ENCODE measurements around the gene SIMC1. TPM values are rescaled to one million over a fixed set of nuclear protein-coding genes. Genes with fewer than 3 reads are reported as not detected.

SIMC1 gene
- total RNA-seq, 1 experiment from 2014 or later = 17.9 TPM

GRCh38 chr5:176391999-176392398 lies 153.8 kb downstream of the SIMC1 start:
- Mint-ChIP-seq H3K27me3 (ENCODE audit: low read depth) (no peaks in the 10 kb centered on the region; the same call in 1 of the 2 replicates), H3K4me1 (peaks cover 12% of the 10 kb centered on the region), H3K27ac (no peak overlapping the region; the same call in 1 of the 2 replicates), H3K4me3 (no peak overlapping the region), H3K36me3 (no peaks in the 10 kb centered on the region; the same call in 1 of the 2 replicates), H3K9me3 (no peaks in the 10 kb centered on the region)
- ChIA-PET POLR2A (no interaction called here), CTCF (interaction anchor here (1.0 to 4.2 kb wide), 3 partner anchors 13 to 56 kb away, joined by 3 to 22 read pairs (median 4); partner anchors contain the start of gene FAF2)
- no peak for DNase-seq (ENCODE audit: low spot score)
- TF ChIP-seq NR2C2 (CRISPR knock-in tag; IDR thresholded peaks at IDR 0.05) (no peak), IRF1 (CRISPR knock-in tag; IDR thresholded peaks at IDR 0.05) (no peak), CREM (CRISPR knock-in tag; IDR thresholded peaks at IDR 0.05) (no peak), EMX1 (CRISPR knock-in tag; IDR thresholded peaks at IDR 0.05) (no peak), IRF2 (CRISPR knock-in tag; IDR thresholded peaks at IDR 0.05; ENCODE audit: borderline replicate concordance, low read depth) (no peak), NFYB (CRISPR knock-in tag; conservative IDR thresholded peaks at IDR 0.05; ENCODE audit: low read depth) (no peak), E2F4 (CRISPR knock-in tag; IDR thresholded peaks at IDR 0.05; ENCODE audit: borderline replicate concordance, low read depth) (no peak), ZNF138 (CRISPR knock-in tag; conservative IDR thresholded peaks at IDR 0.05) (no peak), ZNF219 (CRISPR knock-in tag; IDR thresholded peaks at IDR 0.05; ENCODE audit: borderline replicate concordance) (no peak), ZNF512 (CRISPR knock-in tag; IDR thresholded peaks at IDR 0.05; ENCODE audit: borderline replicate concordance) (no peak), TCF7 (CRISPR knock-in tag; IDR thresholded peaks at IDR 0.05; ENCODE audit: low read depth) (no peak), CTCF (IDR thresholded peaks at IDR 0.05) (no peak), ESRRA (CRISPR knock-in tag; IDR thresholded peaks at IDR 0.05; ENCODE audit: borderline replicate concordance) (no peak), NFE2L1 (CRISPR knock-in tag; IDR thresholded peaks at IDR 0.05) (no peak), MLX (CRISPR knock-in tag; IDR thresholded peaks at IDR 0.05) (no peak), PRRX2 (CRISPR knock-in tag; IDR thresholded peaks at IDR 0.05) (no peak)
- ATAC-seq = no peak

GRCh38 chr5:176392526-176392925 lies 154.3 kb downstream of the SIMC1 start:
- H3K36me3 Mint-ChIP-seq = no peaks in the 10 kb centered on the region; the same call in 1 of the 2 replicates
- peaks cover 7% of the 10 kb centered on the region for H3K4me1 Mint-ChIP-seq
- CTCF ChIA-PET = interaction anchor here (4.2 kb wide), 1 partner anchor 13 kb away, joined by 22 read pairs; no protein-coding TSS in a partner anchor
- DNase-seq (ENCODE audit: low spot score) = no peak
- H3K27me3 Mint-ChIP-seq (ENCODE audit: low read depth) = no peaks in the 10 kb centered on the region; the same call in 1 of the 2 replicates
- H3K9me3 Mint-ChIP-seq = no peaks in the 10 kb centered on the region
- no peak overlapping the region for H3K4me3 Mint-ChIP-seq
- POLR2A ChIA-PET = no interaction called here
- H3K27ac Mint-ChIP-seq = no peak overlapping the region
- no peak for ATAC-seq
- TF ChIP-seq IRF2 (CRISPR knock-in tag; IDR thresholded peaks at IDR 0.05; ENCODE audit: borderline replicate concordance, low read depth) (no peak), TP53 (CRISPR knock-in tag; IDR thresholded peaks at IDR 0.05) (no peak), SOX15 (CRISPR knock-in tag; IDR thresholded peaks at IDR 0.05) (no peak), CREM (CRISPR knock-in tag; IDR thresholded peaks at IDR 0.05) (no peak), ZNF416 (CRISPR knock-in tag; IDR thresholded peaks at IDR 0.05) (no peak), AR (CRISPR knock-in tag; IDR thresholded peaks at IDR 0.05) (no peak), E2F4 (CRISPR knock-in tag; IDR thresholded peaks at IDR 0.05; ENCODE audit: borderline replicate concordance, low read depth) (no peak), HMGXB4 (CRISPR knock-in tag; IDR thresholded peaks at IDR 0.05) (no peak), MXD4 (CRISPR knock-in tag; IDR thresholded peaks at IDR 0.05; ENCODE audit: borderline replicate concordance) (no peak), ZNF317 (CRISPR knock-in tag; IDR thresholded peaks at IDR 0.05; ENCODE audit: borderline replicate concordance, low read depth) (no peak), FOXJ3 (CRISPR knock-in tag; IDR thresholded peaks at IDR 0.05; ENCODE audit: borderline replicate concordance) (no peak)
